ENCODE data around the gene OAF.

Gene OAF

GRCh38 chr11:120226714-120227113, 15.9 kb downstream of the OAF start:
- H4K8ac ChIP-seq (ENCODE audit: low read depth, low read length): no peak overlapping the region
- DNase-seq (ENCODE audit: low spot score): no peak
- H2BK12ac ChIP-seq (ENCODE audit: low read length): no peak overlapping the region
- H3K4me1 ChIP-seq (ENCODE audit: control insufficient read depth in 2 of 2, insufficient read depth in 1 of 2, low read depth in 1 of 2, low read length in 2 of 2): peaks cover 8 to 14% of the 10 kb centered on the region in 2 donors
- peak overlapping the region; percentile 22 for H2BK15ac ChIP-seq (ENCODE audit: low read length)
- no peak overlapping the region for H2BK5ac ChIP-seq (ENCODE audit: low read length)
- H2AK5ac ChIP-seq (ENCODE audit: low read depth, low read length): peak overlapping the region; percentile 72
- peaks cover 0 to 7% of the 10 kb centered on the region in 2 donors for H3K36me3 ChIP-seq (replicated peaks in 1 of 2; ENCODE audit: control insufficient read depth in 2 of 2, insufficient read depth in 2 of 2, low read length in 2 of 2)
- no peak overlapping the region for H3K4me2 ChIP-seq (ENCODE audit: insufficient read depth, low read length, poor library complexity, severe bottlenecking)
- WGBS, 2 donors (ENCODE audit: extremely low coverage in 2 of 2, insufficient read length in 2 of 2, insufficient replicate concordance in 1 of 2): no CpG with 5 or more reads among the region's 13 CpGs
- H3K27me3 ChIP-seq (ENCODE audit: control insufficient read depth in 3 of 3, insufficient read depth in 3 of 3, low read depth in 1 of 3, low read length in 3 of 3): no peaks in the 10 kb centered on the region
- no peak overlapping the region for H4K91ac ChIP-seq (ENCODE audit: low read depth, low read length, poor library complexity)
- peak overlapping the region; percentile 56 for H3K18ac ChIP-seq (ENCODE audit: low read length)
- no peak overlapping the region for H3K4me3 ChIP-seq (ENCODE audit: low read length in 2 of 2)
- no peak overlapping the region for H3K4ac ChIP-seq (ENCODE audit: low read length)
- H3K79me1 ChIP-seq (ENCODE audit: low read depth, low read length): no peaks in the 10 kb centered on the region
- no peak overlapping the region for H3K27ac ChIP-seq (replicated peaks; ENCODE audit: low read length)
- no peak overlapping the region for H2AFZ ChIP-seq (ENCODE audit: low read length)
- H3K9ac ChIP-seq (ENCODE audit: low read depth, low read length, poor library complexity): no peak overlapping the region
- H3K9me3 ChIP-seq (replicated peaks in 1 of 2; ENCODE audit: control insufficient read depth in 2 of 2, insufficient read depth in 1 of 2, low read depth in 1 of 2, low read length in 2 of 2): no peaks in the 10 kb centered on the region
- H2BK120ac ChIP-seq (ENCODE audit: low read depth, low read length): no peak overlapping the region
- peak overlapping the region; percentile 53 for H3K23ac ChIP-seq (ENCODE audit: low read depth, low read length, poor library complexity)
- H3K14ac ChIP-seq (ENCODE audit: low read length): no peak overlapping the region

DNA sequence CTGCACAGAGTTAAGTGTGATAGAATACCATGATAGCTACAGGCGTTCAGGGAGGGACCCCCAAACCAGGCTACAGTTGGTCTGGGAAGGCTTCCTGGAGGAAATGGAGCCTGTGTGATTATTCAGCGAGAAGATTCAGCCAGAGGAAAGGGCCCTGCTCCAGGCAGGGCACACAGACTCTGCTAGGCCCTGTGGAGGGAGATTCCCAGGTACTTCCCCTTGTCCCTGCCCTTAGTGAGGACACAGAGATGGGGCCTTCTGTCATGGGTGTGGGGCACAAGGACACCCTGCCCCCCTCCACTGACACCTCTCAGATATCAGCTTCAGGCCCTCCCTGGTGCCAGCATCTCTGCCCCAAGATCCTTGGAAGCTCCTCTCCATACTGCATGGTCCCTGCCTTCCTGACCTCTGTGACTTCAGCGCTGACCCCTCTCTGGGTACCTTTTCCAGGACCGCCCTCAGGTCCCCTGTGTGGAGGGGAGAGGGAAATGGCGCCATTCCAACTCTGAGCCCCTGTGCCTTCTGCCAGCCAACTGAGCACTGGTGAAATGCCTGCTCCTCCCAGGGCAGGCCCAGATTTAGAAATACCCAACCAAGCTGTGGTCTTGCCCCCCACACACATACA, 16.5 kb downstream of the OAF start:
- H3K36me3 ChIP-seq (replicated peaks in 1 of 2; ENCODE audit: control insufficient read depth in 2 of 2, insufficient read depth in 2 of 2, low read length in 2 of 2): peaks cover 0 to 7% of the 10 kb centered on the region in 2 donors
- no peaks in the 10 kb centered on the region for H3K79me1 ChIP-seq (ENCODE audit: low read depth, low read length)
- no CpG with 5 or more reads among the region's 5 CpGs for WGBS, 2 donors (ENCODE audit: extremely low coverage in 2 of 2, insufficient read length in 2 of 2, insufficient replicate concordance in 1 of 2)

GRCh38 chr11:120228794-120229384, 18.1 kb downstream of the OAF start:
- Histone ChIP-seq H3K14ac (ENCODE audit: low read length) (no peak overlapping the region), H3K4me2 (ENCODE audit: insufficient read depth, low read length, poor library complexity, severe bottlenecking) (no peak overlapping the region), H4K8ac (ENCODE audit: low read depth, low read length) (no peak overlapping the region), H3K27me3 (ENCODE audit: control insufficient read depth in 3 of 3, insufficient read depth in 3 of 3, low read depth in 1 of 3, low read length in 3 of 3) (no peaks in the 10 kb centered on the region), H3K4me1 (ENCODE audit: control insufficient read depth in 2 of 2, insufficient read depth in 1 of 2, low read depth in 1 of 2, low read length in 2 of 2) (peaks cover 8 to 14% of the 10 kb centered on the region in 2 donors), H2BK5ac (ENCODE audit: low read length) (peak overlapping the region; percentile 58), H4K91ac (ENCODE audit: low read depth, low read length, poor library complexity) (peak overlapping the region; percentile 48), H3K9ac (ENCODE audit: low read depth, low read length, poor library complexity) (peak overlapping the region; percentile 27), H3K36me3 (replicated peaks in 1 of 2; ENCODE audit: control insufficient read depth in 2 of 2, insufficient read depth in 2 of 2, low read length in 2 of 2) (peaks cover 0 to 7% of the 10 kb centered on the region in 2 donors), H3K4ac (ENCODE audit: low read length) (no peak overlapping the region), H2BK12ac (ENCODE audit: low read length) (no peak overlapping the region), H3K18ac (ENCODE audit: low read length) (peak overlapping the region; percentile 59), H2BK120ac (ENCODE audit: low read depth, low read length) (no peak overlapping the region), H2BK15ac (ENCODE audit: low read length) (peak overlapping the region; percentile 14), H3K9me3 (replicated peaks in 1 of 2; ENCODE audit: control insufficient read depth in 2 of 2, insufficient read depth in 1 of 2, low read depth in 1 of 2, low read length in 2 of 2) (no peaks in the 10 kb centered on the region), H2AK5ac (ENCODE audit: low read depth, low read length) (peak overlapping the region; percentile 53), H2AFZ (ENCODE audit: low read length) (no peak overlapping the region), H3K23ac (ENCODE audit: low read depth, low read length, poor library complexity) (peak overlapping the region; percentile 57), H3K27ac (replicated peaks; ENCODE audit: low read length) (no peak overlapping the region), H3K79me1 (ENCODE audit: low read depth, low read length) (no peaks in the 10 kb centered on the region), H3K4me3 (ENCODE audit: low read length in 2 of 2) (no peak overlapping the region)
- DNase-seq (ENCODE audit: low spot score): no peak
- no CpG with 5 or more reads among the region's 16 CpGs for WGBS, 2 donors (ENCODE audit: extremely low coverage in 2 of 2, insufficient read length in 2 of 2, insufficient replicate concordance in 1 of 2)

More for the DNA sequence above, 16.5 kb downstream of the OAF start:
- Histone ChIP-seq H3K14ac (ENCODE audit: low read length) (no peak overlapping the region), H3K9ac (ENCODE audit: low read depth, low read length, poor library complexity) (no peak overlapping the region), H3K27ac (replicated peaks; ENCODE audit: low read length) (no peak overlapping the region), H3K4me3 (ENCODE audit: low read length in 2 of 2) (no peak overlapping the region), H2BK120ac (ENCODE audit: low read depth, low read length) (no peak overlapping the region), H3K27me3 (ENCODE audit: control insufficient read depth in 3 of 3, insufficient read depth in 3 of 3, low read depth in 1 of 3, low read length in 3 of 3) (no peaks in the 10 kb centered on the region), H2BK5ac (ENCODE audit: low read length) (no peak overlapping the region), H3K4me1 (ENCODE audit: control insufficient read depth in 2 of 2, insufficient read depth in 1 of 2, low read depth in 1 of 2, low read length in 2 of 2) (peaks cover 8 to 14% of the 10 kb centered on the region in 2 donors), H2BK12ac (ENCODE audit: low read length) (no peak overlapping the region), H2BK15ac (ENCODE audit: low read length) (no peak overlapping the region), H2AFZ (ENCODE audit: low read length) (no peak overlapping the region), H2AK5ac (ENCODE audit: low read depth, low read length) (no peak overlapping the region), H4K8ac (ENCODE audit: low read depth, low read length) (no peak overlapping the region), H3K4ac (ENCODE audit: low read length) (no peak overlapping the region), H3K23ac (ENCODE audit: low read depth, low read length, poor library complexity) (no peak overlapping the region), H3K18ac (ENCODE audit: low read length) (no peak overlapping the region), H3K4me2 (ENCODE audit: insufficient read depth, low read length, poor library complexity, severe bottlenecking) (no peak overlapping the region), H3K9me3 (replicated peaks in 1 of 2; ENCODE audit: control insufficient read depth in 2 of 2, insufficient read depth in 1 of 2, low read depth in 1 of 2, low read length in 2 of 2) (no peaks in the 10 kb centered on the region), H4K91ac (ENCODE audit: low read depth, low read length, poor library complexity) (no peak overlapping the region)
- no peak for DNase-seq (ENCODE audit: low spot score)
